Left lung (tissue), 10 donors: ENCODE measurements around the gene THAP10. TPM values are rescaled to one million over a fixed set of nuclear protein-coding genes. Genes with fewer than 3 reads are reported as not detected.

Source experiments
- ATAC-seq: fragments of 200-7000 bp; cut with Tn5 transposase; one replicate; pipeline ENCODE4 v1.9.1; 2020; ENCODE audit warnings: moderate library complexity
- DNase-seq, 4 donors: peaks; one replicate each; pipeline ENCODE4 v3.0.0-alpha.2; 2013 to 2020
- H3K27ac ChIP-seq, 2 donors: fragments of 200-600 bp; sonication (generic) in 1 of 2; one replicate each; pipeline versions ENCODE4 v1.5.0 to v1.8.0; 2020 to 2021
- H3K27me3 ChIP-seq, 2 donors: fragments of 200-600 bp; sonication (generic) in 1 of 2; one replicate each; pipeline versions ENCODE4 v1.5.0 to v1.8.0; 2020 to 2021
- H3K36me3 ChIP-seq, 2 donors: fragments of 200-600 bp; sonication (generic) in 1 of 2; one replicate each; pipeline versions ENCODE4 v1.5.0 to v1.8.0; 2020 to 2021
- H3K4me1 ChIP-seq, 2 donors: fragments of 200-600 bp; one replicate each; pipeline ENCODE4 v1.8.0; 2021
- H3K4me3 ChIP-seq, 2 donors: fragments of 200-600 bp; sonication (generic) in 1 of 2; one replicate each; pipeline versions ENCODE4 v1.5.0 to v1.8.0; 2020 to 2021; ENCODE audit warnings: mild to moderate bottlenecking in 1 of 2
- H3K9me3 ChIP-seq, 2 donors: fragments of 200-600 bp; sonication (generic) in 1 of 2; one replicate each; pipeline versions ENCODE4 v1.5.0 to v1.8.0; 2020 to 2021
- intact Hi-C, 2 donors: fragments of 100-400 bp; cut with DNase I; formaldehyde crosslinking; loops; one replicate each; pipeline versions ENCODE4 v1.11.2 to v1.14.2; 2022
- polyA plus RNA-seq, 6 donors: library from polyadenylated mRNA; unstranded; fragments of 120-200 nt; gene quantifications; one replicate each; pipeline ENCODE4 v1.2.1, GENCODE V29; 2013; ENCODE audit not compliant: insufficient read length in 6 of 6
- total RNA-seq, 2 donors: library from RNA; stranded (reverse); fragmentation: NEBNext Ultra II Directional; extraction: Animal tissue kit (Norgen Biotek cat#: 25700); gene quantifications; one replicate each; pipeline ENCODE4 v1.2.1, GENCODE V29; 2021
- TF ChIP-seq, protein P1 (sequence below), 2 donors: fragments of 200-600 bp; sonication (generic) in 1 of 2; IDR thresholded peaks; one replicate each; pipeline versions ENCODE4 v1.5.0 to v1.8.0; 2021; ENCODE audit warnings: antibody characterized with exemption in 2 of 2
- donor health status: DM: no; HTN: yes; CAD: no.
- donor health status: DM: no; HTN: no; CAD: no.

The THAP10 gene
- total and polyA plus RNA-seq, 8 donors, result 1.8 to 7.6 (median 6.0) TPM

DNA sequence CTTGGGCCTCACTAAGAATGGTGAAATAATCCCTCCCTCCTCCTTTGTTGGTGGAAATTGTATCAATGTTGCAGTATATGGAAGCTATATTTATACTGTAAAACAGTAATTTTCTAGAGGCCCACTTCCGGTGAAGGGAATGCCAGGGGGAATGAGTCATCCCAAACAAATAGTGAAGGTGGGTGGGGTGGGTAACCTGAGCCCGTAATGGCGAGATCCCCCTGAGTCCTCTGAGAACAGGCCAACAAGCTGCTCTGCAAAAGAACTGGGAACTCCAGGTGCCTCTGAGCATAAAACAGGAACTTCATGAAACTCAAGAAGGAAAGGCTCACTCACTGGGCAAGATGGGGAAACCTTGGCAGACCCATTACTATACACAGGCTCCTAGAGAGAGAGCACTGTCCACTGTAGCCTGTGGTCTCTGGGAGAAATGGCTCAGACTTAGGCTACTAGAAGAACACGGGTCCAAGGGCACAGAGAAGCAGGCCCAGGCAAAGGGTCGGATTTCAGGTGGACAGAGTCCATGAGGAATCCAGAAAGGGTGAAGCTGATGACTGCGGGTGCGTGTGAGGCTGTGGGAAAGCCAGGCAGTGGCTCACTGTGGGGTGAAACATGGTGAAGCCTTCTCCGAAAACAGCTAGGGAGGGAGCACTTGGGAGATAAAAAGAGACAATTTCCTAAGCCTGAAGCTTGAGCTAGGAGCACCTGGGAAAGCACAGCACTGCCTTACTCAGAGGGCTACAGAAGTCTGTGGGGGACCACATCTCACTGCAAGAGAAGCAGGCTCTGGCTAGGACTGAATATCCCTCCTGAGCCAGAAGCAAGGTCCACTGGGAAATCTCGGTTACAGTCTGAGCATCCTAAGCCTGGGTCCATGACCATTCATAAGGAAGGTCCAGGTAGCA is 58.1 kb downstream of the THAP10 start:
- no peak for DNase-seq
- no peak overlapping the region for H3K27ac ChIP-seq
- H3K4me1 ChIP-seq, result peaks cover 0 to 5% of the 10 kb centered on the region in 2 donors
- no peaks in the 10 kb centered on the region for H3K27me3 ChIP-seq
- intact Hi-C loops, result no loop called here
- H3K4me3 ChIP-seq, result no peak overlapping the region
- TF ChIP-seq, protein P1, sequence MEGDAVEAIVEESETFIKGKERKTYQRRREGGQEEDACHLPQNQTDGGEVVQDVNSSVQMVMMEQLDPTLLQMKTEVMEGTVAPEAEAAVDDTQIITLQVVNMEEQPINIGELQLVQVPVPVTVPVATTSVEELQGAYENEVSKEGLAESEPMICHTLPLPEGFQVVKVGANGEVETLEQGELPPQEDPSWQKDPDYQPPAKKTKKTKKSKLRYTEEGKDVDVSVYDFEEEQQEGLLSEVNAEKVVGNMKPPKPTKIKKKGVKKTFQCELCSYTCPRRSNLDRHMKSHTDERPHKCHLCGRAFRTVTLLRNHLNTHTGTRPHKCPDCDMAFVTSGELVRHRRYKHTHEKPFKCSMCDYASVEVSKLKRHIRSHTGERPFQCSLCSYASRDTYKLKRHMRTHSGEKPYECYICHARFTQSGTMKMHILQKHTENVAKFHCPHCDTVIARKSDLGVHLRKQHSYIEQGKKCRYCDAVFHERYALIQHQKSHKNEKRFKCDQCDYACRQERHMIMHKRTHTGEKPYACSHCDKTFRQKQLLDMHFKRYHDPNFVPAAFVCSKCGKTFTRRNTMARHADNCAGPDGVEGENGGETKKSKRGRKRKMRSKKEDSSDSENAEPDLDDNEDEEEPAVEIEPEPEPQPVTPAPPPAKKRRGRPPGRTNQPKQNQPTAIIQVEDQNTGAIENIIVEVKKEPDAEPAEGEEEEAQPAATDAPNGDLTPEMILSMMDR (IDR thresholded peaks at IDR 0.05), result no peak
- H3K9me3 ChIP-seq, result no peaks in the 10 kb centered on the region
- ATAC-seq, result peak; percentile 17
- peaks cover 0 to 8% of the 10 kb centered on the region in 2 donors for H3K36me3 ChIP-seq

DNA sequence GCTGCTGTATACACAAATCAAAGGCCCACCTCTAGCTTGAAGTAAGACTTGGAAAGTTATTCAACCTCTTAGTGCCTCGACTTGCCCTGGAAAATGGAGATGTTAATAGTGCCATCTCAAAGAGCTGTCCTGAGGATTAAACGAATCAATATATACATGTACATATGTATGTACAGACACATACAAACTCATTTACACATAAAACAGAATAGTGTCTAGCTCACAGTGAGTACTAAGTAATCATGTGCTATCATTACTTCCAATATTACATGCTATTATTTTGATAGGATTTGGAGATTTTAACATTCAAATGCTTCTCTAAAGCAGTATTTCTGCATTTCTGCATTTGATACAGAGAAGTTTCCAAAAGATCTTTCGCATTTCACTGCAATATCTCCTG is 58.8 kb downstream of the THAP10 start:
- TF ChIP-seq, protein P1 (IDR thresholded peaks at IDR 0.05), result no peak

DNA sequence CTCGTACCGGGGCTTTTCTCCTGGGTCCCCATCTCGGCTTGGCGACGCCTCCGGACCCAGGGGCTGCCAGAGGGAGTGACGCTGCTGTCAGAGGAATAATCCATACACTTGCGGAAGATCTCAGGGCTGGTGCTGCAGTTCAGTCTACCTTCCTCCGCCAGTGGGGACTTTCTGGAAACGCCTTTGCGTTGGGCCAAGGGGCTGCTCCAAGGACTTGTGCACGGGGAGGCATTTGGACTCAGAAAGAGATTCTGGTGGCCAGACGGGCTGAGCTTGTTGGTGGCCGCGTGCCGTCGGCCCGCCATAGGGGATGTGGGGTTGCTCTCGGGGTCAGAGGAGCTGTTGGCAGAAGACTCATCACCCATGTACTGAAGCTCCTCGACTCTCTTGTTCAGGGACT is 60.1 kb downstream of the THAP10 start:
- no peak for ATAC-seq
- Histone ChIP-seq H3K36me3 (peaks cover 0 to 8% of the 10 kb centered on the region in 2 donors), H3K4me3 (no peak overlapping the region), H3K4me1 (peaks cover 0 to 5% of the 10 kb centered on the region in 2 donors), H3K27ac (no peak overlapping the region), H3K9me3 (no peaks in the 10 kb centered on the region), H3K27me3 (no peaks in the 10 kb centered on the region)
- DNase-seq, result no peak
- TF ChIP-seq, protein P1 (IDR thresholded peaks at IDR 0.05), result no peak
- intact Hi-C loops, result no loop called here

More for the DNA sequence above, 58.8 kb downstream of the THAP10 start:
- H3K9me3 ChIP-seq, result no peaks in the 10 kb centered on the region
- peaks cover 0 to 8% of the 10 kb centered on the region in 2 donors for H3K36me3 ChIP-seq
- no peak overlapping the region for H3K4me3 ChIP-seq
- intact Hi-C loops, result no loop called here
- DNase-seq (no peak), ATAC-seq (no peak)
- no peaks in the 10 kb centered on the region for H3K27me3 ChIP-seq
- peaks cover 0 to 5% of the 10 kb centered on the region in 2 donors for H3K4me1 ChIP-seq
- no peak overlapping the region for H3K27ac ChIP-seq

Other genes with a start within 250 kb of the THAP10 start
- 10 to 100 TPM; 43.2 to 45.2 TPM for gene UACA, start 128.9 kb downstream of the THAP10 start, total RNA-seq
- gene UACA, start 128.9 kb downstream of the THAP10 start, polyA plus RNA-seq, result 100 to 1,000 TPM in 5 of 6 donors, 10 to 100 TPM in 1; 85.3 to 133 (median 126) TPM
- gene LARP6, start 38.3 kb downstream of the THAP10 start, total RNA-seq, result 1 to 10 TPM; 7.7 to 10.0 TPM
- 10 to 100 TPM; 12.4 to 17.8 (median 15.2) TPM for gene LARP6, start 38.3 kb downstream of the THAP10 start, polyA plus RNA-seq
- gene LRRC49, start 393 bp upstream of the THAP10 start, total RNA-seq, result 1 to 10 TPM; 4.2 to 5.1 TPM
- gene LRRC49, start 393 bp upstream of the THAP10 start, polyA plus RNA-seq, result 10 to 100 TPM; 17.5 to 24.1 (median 20.0) TPM
- gene THSD4, start 223.0 kb upstream of the THAP10 start, total RNA-seq, result 10 to 100 TPM; 24.6 to 43.3 TPM
- 10 to 100 TPM; 15.7 to 23.7 (median 17.8) TPM for gene THSD4, start 223.0 kb upstream of the THAP10 start, polyA plus RNA-seq